ENCODE measurements around the gene B3GNT7.

Gene B3GNT7

GRCh38 chr2:231383416-231384108, 11.9 kb upstream of the B3GNT7 start:
- DNase-seq (ENCODE audit: low read depth in 1 of 2, low spot score in 1 of 2) = no peak

- no peak for DNase-seq (ENCODE audit: low read depth in 1 of 2, low spot score in 1 of 2)
Measured at GRCh38 chr2:231384109-231384435, 11.4 kb upstream of the B3GNT7 start.

GRCh38 chr2:231384970-231385369, 10.5 kb upstream of the B3GNT7 start:
- no peak for DNase-seq (ENCODE audit: low read depth in 1 of 2, low spot score in 1 of 2)

DNA sequence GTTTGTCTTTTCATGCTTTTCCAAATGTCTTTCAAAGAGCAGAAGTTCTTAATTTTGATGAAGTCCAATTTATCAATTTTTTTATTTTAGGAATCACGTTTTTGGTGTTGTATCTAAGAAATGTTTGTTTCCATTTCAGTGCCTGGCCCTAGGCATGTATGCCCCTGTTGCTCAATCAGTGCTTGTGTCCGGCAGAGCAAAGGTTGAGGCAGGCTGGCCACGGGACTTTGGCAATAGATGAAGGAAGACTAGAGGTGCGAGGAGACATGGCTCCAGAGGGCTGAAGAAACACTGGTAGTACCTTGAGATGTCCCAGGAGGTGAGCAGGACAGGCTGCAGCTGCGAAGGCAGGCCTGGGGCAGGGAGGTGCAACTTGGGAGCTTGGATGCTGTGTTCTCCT, 10.1 kb upstream of the B3GNT7 start:
- no peak for DNase-seq (ENCODE audit: low read depth in 1 of 2, low spot score in 1 of 2)

DNA sequence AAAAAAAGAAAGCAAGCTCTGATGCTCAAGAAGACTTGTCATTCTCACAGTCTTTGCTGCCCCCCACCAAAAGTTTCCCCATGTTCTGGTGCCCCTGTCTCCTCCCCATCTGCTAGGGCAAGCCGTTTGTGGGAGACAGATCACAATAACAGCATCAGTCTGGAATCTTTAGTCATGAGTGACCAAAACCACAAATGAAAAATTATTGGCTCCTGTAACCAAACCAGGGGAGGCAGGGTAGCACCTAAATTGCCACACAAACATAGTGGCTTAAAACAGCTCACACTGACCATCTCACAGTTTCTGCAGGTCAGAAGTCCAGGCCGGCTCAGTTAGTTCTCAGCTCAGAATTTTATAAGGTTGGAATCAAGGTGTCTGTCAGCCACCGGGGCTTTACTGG, 9.1 kb upstream of the B3GNT7 start:
- DNase-seq (ENCODE audit: low read depth in 1 of 2, low spot score in 1 of 2) = no peak

GRCh38 chr2:231387904-231388724, 7.4 kb upstream of the B3GNT7 start:
- no peak for DNase-seq (ENCODE audit: low read depth in 1 of 2, low spot score in 1 of 2)

- DNase-seq (ENCODE audit: low read depth in 1 of 2, low spot score in 1 of 2) = no peak
Measured at GRCh38 chr2:231388725-231389346, 6.7 kb upstream of the B3GNT7 start.

DNA sequence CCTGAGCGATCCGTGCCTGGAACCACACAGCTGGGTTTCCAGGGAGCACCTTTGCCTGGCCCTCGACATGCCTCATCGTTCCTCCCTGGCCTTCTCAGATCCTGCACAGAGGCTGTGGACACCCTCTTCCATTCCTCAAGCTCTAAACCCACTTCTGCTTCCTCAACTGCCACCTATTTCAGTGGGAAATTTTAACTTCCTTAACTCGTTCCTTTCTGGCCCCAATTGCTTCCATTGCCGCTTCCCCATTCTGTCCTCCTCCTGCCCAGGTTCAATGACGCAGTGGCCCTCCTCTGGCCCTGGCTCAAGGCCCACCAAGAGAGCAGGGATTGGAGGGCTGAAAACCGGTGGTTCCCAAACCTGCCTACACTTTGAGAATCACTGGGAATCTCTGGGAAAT, 4.8 kb upstream of the B3GNT7 start:
- DNase-seq (ENCODE audit: low read depth in 1 of 2, low spot score in 1 of 2) = no peak

DNA sequence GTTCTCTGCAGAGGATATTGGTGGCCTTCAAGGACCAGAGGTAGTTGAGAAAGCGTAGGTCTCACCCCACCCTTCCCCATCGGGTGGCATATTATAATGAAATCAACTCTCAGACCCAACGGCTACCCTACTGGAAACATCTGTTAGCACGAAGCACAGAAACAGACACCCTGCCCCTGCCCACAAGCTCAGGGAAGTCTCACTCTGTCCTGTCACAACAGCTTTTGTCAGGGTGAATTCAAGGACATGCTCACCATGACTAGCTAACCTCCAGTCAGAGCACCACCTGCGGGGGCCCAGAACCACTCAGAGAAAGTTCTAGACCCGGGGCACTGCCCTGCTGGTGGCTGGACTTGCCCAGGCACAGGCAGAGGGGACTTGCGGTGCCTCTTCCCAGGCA, 3.5 kb upstream of the B3GNT7 start:
- DNase-seq (ENCODE audit: low read depth in 1 of 2, low spot score in 1 of 2) = no peak

GRCh38 chr2:231392431-231393148, 2.9 kb upstream of the B3GNT7 start:
- no peak for DNase-seq (ENCODE audit: low read depth in 1 of 2, low spot score in 1 of 2)

DNA sequence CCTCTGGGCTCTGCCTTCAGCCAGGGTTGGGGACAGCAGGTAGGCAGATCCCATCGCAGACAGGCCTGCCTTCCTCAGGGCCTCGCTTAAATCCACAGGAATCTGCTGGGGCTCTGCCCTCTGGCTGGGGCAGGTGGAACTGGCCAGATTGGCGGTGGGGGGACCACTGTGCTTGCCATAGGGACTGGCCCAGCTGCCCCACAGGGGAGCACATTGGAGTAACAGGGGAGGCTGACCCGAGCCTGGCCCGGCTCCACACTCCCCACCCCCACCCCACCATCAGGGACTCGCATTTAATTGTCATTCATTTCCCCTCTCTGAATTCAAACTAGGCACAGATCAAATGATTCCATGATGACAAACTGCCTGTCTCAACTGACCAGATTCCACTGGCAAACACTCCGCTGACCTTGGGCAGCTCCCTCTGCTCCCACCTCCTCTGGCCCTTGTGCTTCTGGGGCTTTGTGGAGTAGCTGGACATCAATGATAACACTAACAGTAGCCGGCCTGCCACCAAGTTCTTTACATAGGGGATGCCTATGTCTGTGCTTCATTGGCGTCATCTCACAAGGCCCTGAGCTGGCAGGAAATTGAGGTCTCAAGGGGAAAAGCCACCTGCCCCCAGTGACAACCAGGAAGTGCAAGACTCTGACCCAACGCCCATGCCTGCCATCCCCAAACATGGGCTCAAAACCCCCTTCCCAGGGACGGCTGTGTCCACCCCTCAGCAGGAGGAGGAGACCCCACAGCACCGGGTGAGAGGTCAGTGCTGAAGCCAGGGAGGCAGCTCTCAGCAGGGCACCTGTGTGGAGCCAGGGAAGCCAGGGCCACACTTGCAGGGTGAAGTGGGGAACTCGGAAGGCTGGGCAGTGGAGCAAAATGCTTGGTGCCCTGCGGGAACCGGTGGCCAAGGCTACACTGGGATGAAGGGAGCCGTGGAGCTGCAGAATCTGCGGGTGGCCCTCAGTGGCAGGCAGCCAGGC, 2.1 kb upstream of the B3GNT7 start:
- no peak for DNase-seq (ENCODE audit: low read depth in 1 of 2, low spot score in 1 of 2)

- DNase-seq (ENCODE audit: low read depth in 1 of 2, low spot score in 1 of 2) = no peak
Measured at GRCh38 chr2:231394211-231395141, 1.0 kb upstream of the B3GNT7 start.

GRCh38 chr2:231396058-231396821, 730 bp downstream of the B3GNT7 start:
- no peak for DNase-seq (ENCODE audit: low read depth in 1 of 2, low spot score in 1 of 2)

DNA sequence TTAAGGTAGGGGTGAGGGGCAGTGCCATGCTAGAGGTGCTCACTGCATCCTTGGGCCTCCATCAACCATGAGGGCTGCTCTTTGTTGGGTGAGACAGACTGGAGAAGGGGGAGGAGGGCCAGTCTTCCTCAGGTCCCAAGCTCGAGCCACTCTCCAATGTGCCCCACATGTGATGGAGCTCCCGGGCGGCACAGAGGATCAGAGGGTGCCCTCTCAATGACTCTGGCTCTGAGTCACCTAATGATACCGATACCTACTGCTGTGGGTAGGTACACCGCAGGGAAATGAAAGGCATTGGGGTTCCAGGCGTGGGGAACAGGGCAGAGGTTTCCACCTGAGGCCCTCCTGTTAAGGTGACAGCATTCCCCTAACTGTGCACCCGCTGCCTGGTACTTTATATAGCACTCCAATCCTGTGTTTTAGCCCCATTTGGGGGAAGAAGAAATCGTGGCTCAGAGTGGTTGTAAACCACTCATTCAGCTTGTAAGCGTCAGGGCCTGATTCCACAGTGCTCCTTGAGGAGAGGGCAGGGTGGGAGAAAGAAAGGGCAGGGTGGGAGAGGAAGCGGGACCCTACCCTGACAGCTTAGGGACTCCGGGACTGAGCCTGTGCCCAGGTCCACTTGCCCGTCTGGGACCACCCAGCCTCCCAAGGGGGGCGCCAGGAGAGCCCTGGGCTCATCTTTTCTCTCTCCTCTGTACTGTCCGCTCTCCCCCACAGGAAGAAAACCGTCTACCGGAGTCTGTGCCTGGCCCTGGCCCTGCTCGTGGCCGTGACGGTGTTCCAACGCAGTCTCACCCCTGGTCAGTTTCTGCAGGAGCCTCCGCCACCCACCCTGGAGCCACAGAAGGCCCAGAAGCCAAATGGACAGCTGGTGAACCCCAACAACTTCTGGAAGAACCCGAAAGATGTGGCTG, 1.8 kb downstream of the B3GNT7 start:
- no peak for DNase-seq (ENCODE audit: low read depth in 1 of 2, low spot score in 1 of 2)

- no peak for DNase-seq (ENCODE audit: low read depth in 1 of 2, low spot score in 1 of 2)
Measured at GRCh38 chr2:231397928-231398294, 2.4 kb downstream of the B3GNT7 start.

DNA sequence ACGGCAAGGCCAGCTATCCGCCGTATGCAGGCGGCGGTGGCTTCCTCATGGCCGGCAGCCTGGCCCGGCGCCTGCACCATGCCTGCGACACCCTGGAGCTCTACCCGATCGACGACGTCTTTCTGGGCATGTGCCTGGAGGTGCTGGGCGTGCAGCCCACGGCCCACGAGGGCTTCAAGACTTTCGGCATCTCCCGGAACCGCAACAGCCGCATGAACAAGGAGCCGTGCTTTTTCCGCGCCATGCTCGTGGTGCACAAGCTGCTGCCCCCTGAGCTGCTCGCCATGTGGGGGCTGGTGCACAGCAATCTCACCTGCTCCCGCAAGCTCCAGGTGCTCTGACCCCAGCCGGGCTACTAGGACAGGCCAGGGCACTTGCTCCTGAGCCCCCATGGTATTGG, 3.1 kb downstream of the B3GNT7 start:
- no peak for DNase-seq (ENCODE audit: low read depth in 1 of 2, low spot score in 1 of 2)

- DNase-seq (ENCODE audit: low read depth in 1 of 2, low spot score in 1 of 2) = no peak
Measured at GRCh38 chr2:231399046-231399852, 3.7 kb downstream of the B3GNT7 start.

Measured in activated CD4-positive, alpha-beta T cell treated with anti-CD3 and anti-CD28 coated beads, Interleukin-2, amount 50 U/mL, for 24 hours (primary cell).